AG09309 (cell line): ENCODE data around the gene DISC1.

ENCODE experiments used
- DNase-seq: peaks from one replicate; pipeline ENCODE4 v3.0.0-alpha.2; 2010; ENCODE audit warnings: low read depth
- H3K4me3 ChIP-seq: 2 replicates; pipeline ENCODE4 v1.5.1; 2011; ENCODE audit warnings: mild to moderate bottlenecking, low read depth, low read length, moderate library complexity; ENCODE audit not compliant: control insufficient read depth
- TF ChIP-seq, protein P1 (sequence below): IDR thresholded peaks from 2 replicates; pipeline ENCODE4 v1.5.1; 2011; ENCODE audit warnings: mild to moderate bottlenecking, low read depth, low read length, inconsistent platforms; ENCODE audit not compliant: insufficient read depth, control insufficient read depth; ENCODE audit errors: missing control alignments

Gene DISC1

DNA sequence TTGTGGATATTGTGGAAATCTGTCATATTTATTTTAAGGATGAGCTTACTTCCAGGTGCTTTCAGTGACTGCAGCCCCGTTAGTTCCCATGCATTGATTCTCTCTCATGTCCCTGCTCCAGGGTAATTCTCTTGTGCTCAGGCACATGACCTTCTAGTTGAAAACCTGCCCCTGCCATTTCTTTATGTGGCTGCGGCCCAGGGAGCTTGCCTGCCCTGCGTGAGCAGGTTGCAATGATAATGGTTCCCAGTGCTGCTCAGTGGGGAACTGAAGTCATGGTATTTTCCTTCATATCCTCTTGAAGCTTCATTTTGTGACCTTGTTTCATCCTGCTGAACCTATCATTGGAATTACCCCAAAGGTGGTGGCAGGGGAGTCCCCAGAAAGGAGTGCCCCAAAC, 229.8 kb downstream of the DISC1 start:
- no peak overlapping the region for H3K4me3 ChIP-seq
- TF ChIP-seq, protein P1, sequence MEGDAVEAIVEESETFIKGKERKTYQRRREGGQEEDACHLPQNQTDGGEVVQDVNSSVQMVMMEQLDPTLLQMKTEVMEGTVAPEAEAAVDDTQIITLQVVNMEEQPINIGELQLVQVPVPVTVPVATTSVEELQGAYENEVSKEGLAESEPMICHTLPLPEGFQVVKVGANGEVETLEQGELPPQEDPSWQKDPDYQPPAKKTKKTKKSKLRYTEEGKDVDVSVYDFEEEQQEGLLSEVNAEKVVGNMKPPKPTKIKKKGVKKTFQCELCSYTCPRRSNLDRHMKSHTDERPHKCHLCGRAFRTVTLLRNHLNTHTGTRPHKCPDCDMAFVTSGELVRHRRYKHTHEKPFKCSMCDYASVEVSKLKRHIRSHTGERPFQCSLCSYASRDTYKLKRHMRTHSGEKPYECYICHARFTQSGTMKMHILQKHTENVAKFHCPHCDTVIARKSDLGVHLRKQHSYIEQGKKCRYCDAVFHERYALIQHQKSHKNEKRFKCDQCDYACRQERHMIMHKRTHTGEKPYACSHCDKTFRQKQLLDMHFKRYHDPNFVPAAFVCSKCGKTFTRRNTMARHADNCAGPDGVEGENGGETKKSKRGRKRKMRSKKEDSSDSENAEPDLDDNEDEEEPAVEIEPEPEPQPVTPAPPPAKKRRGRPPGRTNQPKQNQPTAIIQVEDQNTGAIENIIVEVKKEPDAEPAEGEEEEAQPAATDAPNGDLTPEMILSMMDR, result no peak
- no peak for DNase-seq

DNA sequence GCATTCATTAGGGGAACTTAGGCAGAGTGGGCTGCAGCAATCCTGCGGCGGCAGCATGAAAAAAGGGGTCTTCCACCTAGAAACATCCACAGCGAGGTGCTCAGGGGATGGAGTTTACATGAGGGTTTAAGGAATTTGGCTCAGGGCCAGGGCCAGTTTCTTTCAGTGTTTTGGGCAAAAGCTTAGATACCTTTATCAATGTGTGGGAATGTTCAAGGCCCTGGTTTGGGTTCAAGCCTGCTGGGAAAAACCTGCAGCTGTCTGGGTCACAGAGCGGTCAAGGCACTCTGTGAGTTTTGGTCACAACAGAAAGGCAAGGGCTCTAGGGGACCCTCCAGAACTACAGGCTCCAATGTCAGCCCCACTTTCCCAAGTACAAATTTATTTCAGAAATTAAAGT, 230.3 kb downstream of the DISC1 start:
- TF ChIP-seq, protein P1, result no peak
- no peak overlapping the region for H3K4me3 ChIP-seq
- DNase-seq, result no peak

DNA sequence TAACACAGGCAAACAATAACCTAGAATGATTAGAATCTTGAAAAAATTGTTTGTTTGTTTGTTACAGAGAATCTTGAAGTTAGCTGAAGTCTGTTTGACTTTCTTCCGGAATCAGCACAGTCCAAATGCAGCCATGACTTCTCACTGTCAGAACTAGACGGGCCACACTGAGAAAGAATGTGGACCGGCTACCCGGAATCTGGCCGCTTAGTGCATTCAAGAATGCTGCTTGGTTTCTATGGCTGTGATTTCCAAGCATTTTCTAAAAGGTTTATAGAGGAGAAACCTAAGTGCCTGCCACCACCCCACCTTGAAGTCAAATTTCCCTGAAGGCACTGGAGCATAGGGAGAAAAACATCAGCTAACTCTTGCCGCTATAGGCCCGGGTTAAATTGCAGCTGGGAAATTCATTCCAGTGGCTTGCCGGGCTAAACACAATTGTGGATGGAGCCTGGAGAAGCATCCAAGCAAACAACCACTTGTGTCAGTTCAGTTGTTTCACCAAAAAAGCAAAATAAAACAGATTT, 231.1 kb downstream of the DISC1 start:
- DNase-seq, result no peak
- TF ChIP-seq, protein P1, result no peak

DNA sequence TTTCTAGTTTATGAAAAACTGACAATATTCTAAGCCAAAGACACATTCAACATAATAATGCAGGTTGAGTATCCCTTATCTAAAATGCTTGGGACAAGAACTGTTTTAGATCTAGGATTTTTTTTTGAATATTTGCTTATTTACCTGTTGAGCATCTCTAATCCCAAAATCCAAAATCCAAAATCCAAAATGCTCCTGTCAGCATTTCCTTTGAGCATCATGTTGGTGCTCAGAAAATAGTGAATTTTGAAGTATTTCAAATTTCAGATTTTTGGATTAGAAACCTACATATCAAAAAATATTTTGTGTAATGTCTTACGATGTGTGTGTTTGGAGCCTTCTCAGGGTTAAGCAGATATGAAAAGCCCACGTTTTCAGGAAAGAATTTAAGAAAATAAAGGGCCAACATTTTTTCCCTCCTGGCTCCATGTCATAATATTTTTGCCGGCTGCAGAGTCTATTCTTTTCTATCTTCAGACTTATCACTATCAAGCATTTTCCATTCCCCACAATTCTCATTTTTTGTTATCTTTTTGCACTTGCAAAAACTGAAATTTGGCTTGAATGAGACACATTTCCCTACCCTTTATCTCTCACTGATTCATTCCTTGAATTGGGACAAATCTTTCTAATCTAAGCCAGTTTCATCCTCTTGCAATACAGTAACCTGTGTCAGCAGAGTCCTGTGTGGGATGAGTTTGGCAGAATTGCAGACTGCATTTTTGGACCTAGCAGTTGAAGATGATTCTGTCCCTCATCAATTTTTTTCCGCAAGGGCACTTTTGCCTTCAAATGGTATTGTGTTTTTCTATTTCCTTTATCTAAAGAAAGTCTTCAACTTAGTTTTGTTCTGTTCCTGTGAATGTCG, 233.9 kb downstream of the DISC1 start:
- no peak for DNase-seq
- TF ChIP-seq, protein P1, result no peak
- H3K4me3 ChIP-seq, result no peak overlapping the region

More for the DNA sequence above, 231.1 kb downstream of the DISC1 start:
- no peak overlapping the region for H3K4me3 ChIP-seq

DNA sequence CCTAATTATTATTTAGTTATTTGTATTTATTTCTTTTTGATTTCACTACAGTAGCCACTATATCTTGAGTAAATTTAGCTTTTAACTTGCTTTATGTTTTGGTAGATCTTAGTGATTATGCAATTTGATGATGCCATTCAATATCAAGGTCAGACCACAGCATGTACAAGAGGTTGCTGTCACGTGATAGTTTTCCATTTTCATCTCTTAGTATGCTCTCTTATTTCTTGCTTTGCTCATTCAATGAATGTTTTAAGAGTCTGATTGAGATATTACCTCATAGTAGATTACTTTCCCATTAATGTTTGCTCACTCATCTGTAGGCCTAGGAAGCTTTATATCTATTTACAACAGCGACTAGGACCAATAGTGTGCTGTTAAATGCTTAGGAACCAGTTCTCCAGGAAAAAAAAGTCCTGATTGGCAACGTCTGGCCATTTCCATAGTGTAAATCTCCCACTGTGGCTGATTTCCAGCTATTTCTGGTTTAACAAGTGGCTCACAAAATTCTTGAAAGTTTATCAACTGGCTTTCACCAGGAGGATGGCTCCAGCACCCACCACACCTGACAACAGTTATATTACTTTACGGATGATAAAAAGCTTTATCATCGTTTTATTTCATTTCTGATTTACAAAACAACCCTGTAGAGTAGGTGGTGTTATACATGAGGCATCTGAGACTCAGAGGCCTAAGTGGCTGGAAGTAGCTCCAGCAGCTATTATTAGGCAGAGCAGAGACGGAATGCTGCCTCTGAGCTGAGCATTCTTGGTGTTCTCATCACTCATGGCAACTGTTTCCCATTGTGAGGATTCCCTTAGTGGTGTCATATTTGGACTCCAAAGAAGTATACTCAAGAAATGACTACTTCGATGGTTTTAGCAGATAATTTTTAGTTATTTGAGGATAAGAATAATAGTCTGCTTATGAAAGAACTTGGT, 235.2 kb downstream of the DISC1 start:
- no peak for DNase-seq
- H3K4me3 ChIP-seq, result no peak overlapping the region
- TF ChIP-seq, protein P1, result no peak

DNA sequence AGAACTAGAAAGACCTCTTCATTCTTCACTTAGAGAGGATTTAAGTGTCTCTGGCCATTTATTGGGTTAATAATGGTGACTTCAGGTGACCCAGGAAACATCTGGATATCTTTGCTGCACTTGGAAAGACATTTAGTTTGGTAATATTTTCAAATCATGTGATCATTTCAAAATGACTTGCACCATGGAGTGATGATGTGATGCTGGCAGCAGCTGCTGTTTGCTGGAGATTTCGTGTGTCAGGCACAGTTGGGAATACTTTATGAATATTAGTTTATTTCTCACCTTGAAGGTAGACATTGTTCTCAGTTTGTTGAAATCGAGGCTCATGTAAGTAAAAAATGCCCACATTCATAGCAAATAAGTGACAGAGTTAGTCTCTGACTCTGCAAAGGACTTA, 236.0 kb downstream of the DISC1 start:
- no peak overlapping the region for H3K4me3 ChIP-seq
- TF ChIP-seq, protein P1, result no peak
- DNase-seq, result no peak
